ENCODE data around the gene PRKN. TPM values are rescaled to one million over a fixed set of nuclear protein-coding genes. Genes with fewer than 3 reads are reported as not detected.

Gene PRKN
- total and polyA plus RNA-seq, 8 donors = 0.82 to 7.2 (median 2.9) TPM

GRCh38 chr6:162702446-162702845 lies 25.1 kb downstream of the PRKN start:
- TF ChIP-seq, protein P1, sequence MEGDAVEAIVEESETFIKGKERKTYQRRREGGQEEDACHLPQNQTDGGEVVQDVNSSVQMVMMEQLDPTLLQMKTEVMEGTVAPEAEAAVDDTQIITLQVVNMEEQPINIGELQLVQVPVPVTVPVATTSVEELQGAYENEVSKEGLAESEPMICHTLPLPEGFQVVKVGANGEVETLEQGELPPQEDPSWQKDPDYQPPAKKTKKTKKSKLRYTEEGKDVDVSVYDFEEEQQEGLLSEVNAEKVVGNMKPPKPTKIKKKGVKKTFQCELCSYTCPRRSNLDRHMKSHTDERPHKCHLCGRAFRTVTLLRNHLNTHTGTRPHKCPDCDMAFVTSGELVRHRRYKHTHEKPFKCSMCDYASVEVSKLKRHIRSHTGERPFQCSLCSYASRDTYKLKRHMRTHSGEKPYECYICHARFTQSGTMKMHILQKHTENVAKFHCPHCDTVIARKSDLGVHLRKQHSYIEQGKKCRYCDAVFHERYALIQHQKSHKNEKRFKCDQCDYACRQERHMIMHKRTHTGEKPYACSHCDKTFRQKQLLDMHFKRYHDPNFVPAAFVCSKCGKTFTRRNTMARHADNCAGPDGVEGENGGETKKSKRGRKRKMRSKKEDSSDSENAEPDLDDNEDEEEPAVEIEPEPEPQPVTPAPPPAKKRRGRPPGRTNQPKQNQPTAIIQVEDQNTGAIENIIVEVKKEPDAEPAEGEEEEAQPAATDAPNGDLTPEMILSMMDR (IDR thresholded peaks at IDR 0.05) = no peak
- Histone ChIP-seq H3K27ac (no peak overlapping the region), H3K4me1 (peaks cover 0 to 14% (median 7%) of the 10 kb centered on the region in 3 donors), H3K9me3 (no peaks in the 10 kb centered on the region), H3K36me3 (no peaks in the 10 kb centered on the region), H3K27me3 (no peaks in the 10 kb centered on the region), H3K4me3 (no peak overlapping the region)
- no peak for DNase-seq
- no peak for ATAC-seq
- WGBS, 2 donors = 63 to 66% methylated on average over 2 of the region's 2 CpGs
- intact Hi-C loops (cut with DNase I) = no loop called here
- no peak for FAIRE-seq

DNA sequence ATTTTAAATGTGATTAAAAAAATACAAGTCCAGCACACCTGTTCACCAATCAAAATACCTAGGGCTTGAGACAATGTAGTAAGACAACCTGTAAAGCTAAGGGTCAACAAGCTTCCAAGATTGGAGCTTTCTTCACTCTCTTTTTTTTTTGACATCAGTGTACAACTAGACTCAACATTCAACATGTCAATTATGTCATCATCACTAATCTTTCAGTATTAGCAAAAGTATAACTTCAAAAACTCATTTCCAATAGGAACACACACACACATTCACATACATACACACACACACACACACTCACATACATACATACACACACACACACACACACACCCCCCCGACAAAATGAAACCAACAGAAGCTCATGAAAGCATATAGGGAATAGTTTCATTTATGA lies 26.0 kb downstream of the PRKN start:
- WGBS, 2 donors = 88 to 90% methylated on average over 1 of the region's 1 CpG
- DNase-seq = no peak
- Histone ChIP-seq H3K9me3 (no peaks in the 10 kb centered on the region), H3K27me3 (no peaks in the 10 kb centered on the region), H3K36me3 (no peaks in the 10 kb centered on the region), H3K4me3 (no peak overlapping the region), H3K27ac (no peak overlapping the region), H3K4me1 (peaks cover 0 to 15% (median 5%) of the 10 kb centered on the region in 3 donors)
- FAIRE-seq = no peak
- TF ChIP-seq, protein P1 (IDR thresholded peaks at IDR 0.05) = no peak
- intact Hi-C loops (cut with DNase I) = no loop called here
- ATAC-seq = no peak

GRCh38 chr6:162700966-162701365 lies 26.6 kb downstream of the PRKN start:
- FAIRE-seq (no peak), DNase-seq (no peak), ATAC-seq (no peak)
- intact Hi-C loops (cut with DNase I) = no loop called here
- 89 to 92% methylated on average over 3 of the region's 3 CpGs for WGBS, 2 donors
- H3K4me1 ChIP-seq = peaks cover 0 to 14% (median 0%) of the 10 kb centered on the region in 3 donors
- H3K27ac ChIP-seq = no peak overlapping the region
- TF ChIP-seq, protein P1 (IDR thresholded peaks at IDR 0.05) = no peak
- no peaks in the 10 kb centered on the region for H3K36me3 ChIP-seq
- H3K9me3 ChIP-seq = no peaks in the 10 kb centered on the region
- H3K27me3 ChIP-seq = no peaks in the 10 kb centered on the region
- H3K4me3 ChIP-seq = no peak overlapping the region

GRCh38 chr6:162699961-162700360 lies 27.6 kb downstream of the PRKN start:
- ATAC-seq (no peak), FAIRE-seq (no peak), DNase-seq (no peak)
- H3K4me3 ChIP-seq = no peak overlapping the region
- H3K27ac ChIP-seq = no peak overlapping the region
- intact Hi-C loops (cut with DNase I) = no loop called here
- no peaks in the 10 kb centered on the region for H3K36me3 ChIP-seq
- H3K27me3 ChIP-seq = no peaks in the 10 kb centered on the region
- H3K9me3 ChIP-seq = no peaks in the 10 kb centered on the region
- WGBS, 2 donors = 65 to 69% methylated on average over 2 of the region's 2 CpGs
- TF ChIP-seq, protein P1 (IDR thresholded peaks at IDR 0.05) = no peak
- peaks cover 0 to 11% (median 0%) of the 10 kb centered on the region in 3 donors for H3K4me1 ChIP-seq

- Histone ChIP-seq H3K4me3 (no peak overlapping the region), H3K27me3 (no peaks in the 10 kb centered on the region), H3K9me3 (no peaks in the 10 kb centered on the region), H3K4me1 (peaks cover 0 to 11% (median 0%) of the 10 kb centered on the region in 3 donors), H3K36me3 (no peaks in the 10 kb centered on the region), H3K27ac (no peak overlapping the region)
- no peak for FAIRE-seq
- TF ChIP-seq, protein P1 (IDR thresholded peaks at IDR 0.05) = no peak
- intact Hi-C loops (cut with DNase I) = no loop called here
- peak in 3 of 4 donors; percentile 19 to 60 (median 53) for ATAC-seq
- no peak for DNase-seq
These were observed 29.1 kb downstream of the PRKN start for GRCh38 chr6:162698440-162698839.

Measured in pancreas (tissue), 10 donors.